ENCODE results near the gene GALNT3.

The GALNT3 gene

GRCh38 chr2:165795011-165795410 lies 964 bp upstream of the GALNT3 start:
- no peak for DNase-seq

DNA sequence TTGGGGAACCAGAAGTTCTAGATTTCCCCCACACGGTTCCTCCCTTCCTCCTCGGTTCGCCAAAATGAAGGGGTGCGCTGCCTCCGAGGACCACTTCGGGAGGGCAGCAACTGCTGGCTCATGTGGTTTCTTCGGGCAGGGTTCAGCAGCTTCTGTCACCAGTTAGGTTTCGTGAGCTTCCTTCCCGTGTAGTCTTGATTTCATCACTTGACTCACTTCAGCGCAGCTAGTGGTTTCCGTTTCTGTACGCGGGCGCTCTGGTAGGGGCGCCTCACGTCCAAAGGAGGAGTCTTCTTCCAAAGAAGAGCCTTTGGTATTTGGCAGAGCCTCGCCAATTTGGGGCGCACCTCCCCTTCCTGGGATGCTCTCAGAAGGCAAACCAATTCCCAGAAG lies 485 bp upstream of the GALNT3 start:
- DNase-seq: peak; percentile 56

DNA sequence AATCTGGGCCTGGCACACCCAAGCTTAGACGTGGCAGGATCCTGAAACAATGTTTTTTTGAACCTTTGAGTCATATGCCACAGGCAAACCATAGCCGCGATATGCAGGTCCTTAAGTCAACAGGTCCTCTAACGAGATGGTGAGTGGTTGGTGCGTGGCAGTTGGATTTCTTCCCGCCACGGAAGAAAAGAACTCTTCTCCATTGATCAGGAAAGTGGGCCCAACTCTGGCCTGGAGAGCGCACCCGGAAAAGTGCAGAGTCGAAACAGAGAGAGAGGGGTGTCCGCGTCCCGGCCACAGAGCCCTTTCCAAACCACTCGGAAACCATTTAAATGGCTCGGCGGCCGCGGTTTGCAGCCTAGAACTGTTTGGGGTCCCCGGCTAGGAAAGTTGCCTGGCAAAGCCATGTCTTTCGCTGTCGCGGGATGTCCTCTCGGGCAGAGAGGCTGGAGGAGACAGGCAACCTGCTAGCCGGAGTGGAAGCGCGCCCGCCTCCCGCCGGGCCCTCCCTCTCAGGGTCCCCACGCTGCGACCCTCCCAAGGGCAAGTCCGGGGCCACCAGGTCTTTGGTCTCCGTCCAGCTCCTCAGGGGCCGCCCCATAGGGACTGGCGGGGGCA lies 777 bp downstream of the GALNT3 start:
- DNase-seq: peak; percentile 42

DNA sequence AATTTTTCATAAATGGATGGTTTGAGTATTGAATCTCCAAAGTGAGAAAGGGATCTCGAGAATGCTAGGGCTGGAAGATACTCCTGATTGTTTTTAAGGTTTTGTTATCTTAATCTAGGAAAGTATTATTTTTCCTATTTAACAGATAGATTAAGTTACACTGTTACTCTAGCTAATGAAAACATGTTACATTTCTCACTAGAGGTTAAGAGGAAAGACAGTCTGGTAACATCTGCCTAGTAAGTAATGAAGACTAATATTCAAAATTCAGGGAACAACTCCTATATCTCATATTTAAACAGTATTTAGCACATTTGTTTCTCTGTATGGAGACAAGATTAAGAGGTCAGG lies 2.0 kb downstream of the GALNT3 start:
- DNase-seq: no peak

DNA sequence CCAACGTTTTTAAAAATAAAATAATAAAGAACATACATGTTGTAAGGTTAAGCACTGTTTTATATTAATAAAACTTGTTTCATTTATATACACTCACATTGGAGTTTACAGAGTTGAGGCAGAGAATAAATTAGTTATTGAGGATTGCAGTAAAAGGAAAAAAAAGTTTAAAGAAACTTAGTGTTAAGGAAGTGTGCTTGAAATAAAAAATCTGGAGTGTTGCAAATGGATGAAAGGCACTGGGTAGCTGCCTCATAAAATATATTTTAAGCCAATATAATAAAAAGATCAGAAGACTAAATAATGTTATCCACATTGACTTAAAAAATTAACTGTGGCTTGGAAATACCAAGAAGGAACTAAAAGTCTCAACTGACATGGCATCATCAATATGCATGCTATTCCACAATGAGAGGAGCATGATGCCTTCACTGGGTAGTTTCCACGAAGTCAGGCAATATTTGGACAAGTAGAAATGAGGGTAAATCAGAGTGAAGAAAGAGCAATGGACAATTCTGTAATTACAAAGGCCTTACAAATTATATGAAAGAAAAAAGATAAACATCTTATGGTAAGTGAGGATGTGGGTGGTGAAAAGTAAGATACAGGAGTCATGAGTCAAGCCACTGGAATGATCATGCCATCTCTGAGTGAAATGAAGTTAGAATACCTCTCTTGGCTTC lies 2.5 kb downstream of the GALNT3 start:
- DNase-seq: no peak

- DNase-seq: no peak
Measured at GRCh38 chr2:165790466-165790865, 3.6 kb downstream of the GALNT3 start.

- DNase-seq: no peak
Measured at GRCh38 chr2:165787334-165787733, 6.7 kb downstream of the GALNT3 start.

DNA sequence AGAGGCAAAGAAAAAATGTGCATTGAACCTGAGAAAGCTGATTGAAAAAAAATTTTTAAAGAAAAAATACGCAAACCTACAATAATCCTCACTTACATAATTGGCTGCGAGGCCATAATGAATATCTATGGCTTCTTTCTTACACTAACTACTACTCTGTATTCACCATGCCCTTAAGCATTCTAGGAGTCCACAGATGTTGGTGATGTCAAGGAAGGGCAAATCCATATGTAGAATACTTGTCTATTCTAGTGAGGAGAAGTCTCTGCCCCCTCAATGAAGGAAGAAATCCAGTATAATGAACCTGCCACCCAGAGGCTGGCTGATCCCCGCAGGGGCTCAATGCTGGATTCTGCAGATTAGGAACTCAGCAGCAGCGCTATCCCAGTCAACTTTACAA lies 14.3 kb downstream of the GALNT3 start:
- DNase-seq: no peak

GRCh38 chr2:165778653-165779451 lies 15.2 kb downstream of the GALNT3 start:
- DNase-seq: no peak

DNA sequence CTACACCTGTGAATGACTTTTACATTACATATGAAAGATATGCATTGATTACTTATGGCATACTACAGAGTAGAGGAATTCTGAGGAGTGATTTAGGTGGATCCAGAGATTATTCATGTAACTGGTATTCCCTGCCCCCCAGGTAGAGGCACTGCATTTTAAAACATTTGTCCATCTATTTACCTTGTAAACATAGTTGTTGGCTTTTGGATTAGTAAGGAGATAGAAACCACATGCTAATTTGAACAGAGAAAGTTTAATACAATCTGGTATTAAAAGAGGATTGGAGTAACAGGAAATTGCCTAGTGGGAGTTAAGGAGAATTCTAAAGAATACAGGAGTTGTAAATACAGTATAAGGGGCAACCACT lies 15.9 kb downstream of the GALNT3 start:
- DNase-seq: no peak

GRCh38 chr2:165777522-165778186 lies 16.4 kb downstream of the GALNT3 start:
- no peak for DNase-seq

DNA sequence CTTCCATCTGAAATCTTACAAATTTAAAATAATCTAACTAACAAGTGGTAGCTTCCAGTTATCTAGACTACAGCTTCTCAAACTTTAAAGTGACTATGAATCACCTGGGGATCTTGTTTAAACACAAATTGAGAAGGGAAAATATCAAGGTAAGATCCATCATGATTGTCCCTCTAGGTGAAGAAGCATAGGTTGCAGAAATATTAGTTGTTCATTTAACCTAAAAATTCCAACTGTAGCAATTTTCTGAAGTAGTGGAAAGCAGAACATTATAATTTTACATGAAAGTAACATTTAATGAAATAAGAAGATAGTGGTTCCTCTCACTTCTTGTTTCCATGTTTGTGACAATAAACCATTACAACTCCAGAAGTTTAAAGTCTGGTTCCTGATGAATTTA lies 17.3 kb downstream of the GALNT3 start:
- DNase-seq: no peak

GRCh38 chr2:165776013-165776412 lies 18.0 kb downstream of the GALNT3 start:
- no peak for DNase-seq

DNA sequence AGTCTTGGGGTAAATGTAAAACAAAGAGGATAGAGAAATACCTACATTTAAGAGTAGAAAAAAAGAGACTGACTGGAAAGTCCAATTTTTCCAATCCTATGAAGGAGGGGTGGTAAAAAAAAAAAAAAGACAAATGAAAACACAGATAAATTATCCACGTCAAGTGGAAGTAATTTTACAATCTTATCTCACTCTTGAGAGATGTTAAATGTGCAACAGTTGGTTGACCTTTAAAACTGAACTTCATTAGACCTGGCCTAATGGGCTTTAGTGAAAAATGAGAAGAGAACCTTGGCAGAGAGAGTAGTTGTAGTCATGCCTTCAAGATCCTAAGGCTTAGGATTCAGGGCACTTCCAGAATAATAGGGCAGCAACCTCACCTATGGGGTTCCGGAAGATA lies 20.4 kb downstream of the GALNT3 start:
- no peak for DNase-seq

DNA sequence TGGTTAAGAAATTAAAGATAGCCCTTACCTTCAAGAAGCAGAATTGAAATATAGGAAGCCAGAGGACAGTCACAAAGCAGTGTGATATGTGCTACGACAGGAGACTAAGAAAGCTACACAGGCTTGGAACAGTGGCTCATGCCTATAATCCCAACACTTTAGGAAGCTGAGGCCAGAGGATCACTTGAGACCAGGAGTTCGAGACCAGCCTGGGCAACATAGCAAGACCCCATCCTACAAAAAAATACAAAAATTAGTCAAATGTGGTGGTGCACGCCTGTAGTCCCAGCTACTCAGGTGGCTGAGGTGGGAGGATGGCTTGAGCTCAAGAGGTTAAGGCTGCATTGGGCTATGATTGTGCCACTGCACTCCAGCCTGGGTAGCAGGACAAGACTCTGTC lies 21.9 kb downstream of the GALNT3 start:
- no peak for DNase-seq

DNA sequence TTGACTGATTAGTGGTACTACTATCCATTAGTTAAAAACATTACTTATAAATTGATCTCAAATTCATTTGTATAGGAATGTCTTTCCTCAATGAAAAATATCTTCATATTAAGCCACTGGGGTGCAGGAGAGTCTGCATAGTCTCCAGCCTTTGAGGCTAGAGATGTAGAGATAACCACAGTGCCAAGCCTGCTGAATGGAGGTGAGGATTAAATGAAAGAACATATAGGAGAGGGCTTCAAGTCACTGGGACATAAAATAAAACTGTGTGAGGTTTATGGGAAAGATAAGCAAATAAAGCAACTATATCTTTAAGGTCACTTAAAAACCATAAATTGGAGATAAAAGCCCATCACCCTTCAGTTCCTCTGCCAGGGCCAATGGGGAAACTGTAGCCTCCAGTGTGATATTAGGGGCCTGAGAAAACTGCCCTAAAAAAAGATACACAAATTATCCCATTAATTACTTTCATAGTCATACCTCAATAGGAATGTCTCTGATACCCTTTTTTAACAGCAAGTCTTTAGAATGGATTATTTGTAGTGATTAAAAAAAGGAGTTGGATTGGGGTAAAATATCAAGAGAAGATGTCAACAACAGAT lies 27.6 kb downstream of the GALNT3 start:
- no peak for DNase-seq

DNA sequence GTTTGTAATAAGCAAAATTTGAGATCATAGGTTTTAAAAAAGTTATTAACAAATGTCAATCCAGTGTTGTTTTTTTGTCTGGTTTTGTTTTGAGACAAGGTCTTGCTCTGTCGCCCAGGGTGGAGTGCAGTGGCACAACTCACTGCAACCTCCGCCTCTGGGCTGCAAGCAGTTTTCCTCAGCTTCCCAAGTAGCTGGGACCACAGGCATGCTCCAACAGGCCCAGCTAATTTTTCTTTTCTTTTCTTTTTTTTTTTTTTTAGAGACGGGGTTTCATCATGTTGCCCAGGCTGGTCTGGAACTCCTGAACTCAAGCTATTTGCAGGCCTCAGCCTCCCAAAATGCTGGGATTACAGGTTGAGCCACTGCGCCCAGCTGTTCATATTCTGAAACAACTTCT lies 31.3 kb downstream of the GALNT3 start:
- no peak for DNase-seq

DNA sequence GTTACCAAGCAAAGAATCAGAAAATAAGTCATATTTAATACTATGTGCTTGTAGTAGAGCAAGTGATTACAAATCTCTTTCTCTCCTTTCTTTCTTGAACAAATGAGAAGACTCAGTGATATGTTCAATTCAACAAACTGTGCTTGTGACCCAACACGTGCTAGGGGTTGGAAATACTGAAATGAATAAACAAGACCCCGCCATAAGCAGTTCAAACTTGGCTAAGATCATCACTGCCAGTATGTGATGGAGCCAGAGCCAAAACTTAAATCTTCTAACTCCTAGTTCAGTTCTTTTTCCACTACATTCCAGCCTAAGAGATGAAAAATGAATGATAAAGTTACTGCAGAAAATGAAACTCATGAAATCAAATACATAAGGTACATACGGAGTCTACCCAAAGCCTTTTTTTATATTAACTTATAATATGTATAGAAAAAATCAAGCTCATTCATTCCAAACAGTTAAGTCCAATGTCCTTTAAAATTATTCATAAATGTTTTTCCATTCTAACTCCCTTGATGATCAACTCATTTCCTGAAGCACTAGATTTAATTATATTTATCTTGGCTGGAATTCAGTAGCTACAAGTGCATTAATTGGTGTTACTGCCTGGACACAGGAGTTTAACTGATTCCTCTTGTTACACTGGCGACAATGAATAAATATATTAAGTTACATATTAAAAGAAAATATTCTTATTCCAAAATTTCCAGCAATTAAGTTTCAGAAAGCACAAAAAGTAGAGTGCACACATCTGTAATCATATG lies 36.0 kb downstream of the GALNT3 start:
- no peak for DNase-seq

DNA sequence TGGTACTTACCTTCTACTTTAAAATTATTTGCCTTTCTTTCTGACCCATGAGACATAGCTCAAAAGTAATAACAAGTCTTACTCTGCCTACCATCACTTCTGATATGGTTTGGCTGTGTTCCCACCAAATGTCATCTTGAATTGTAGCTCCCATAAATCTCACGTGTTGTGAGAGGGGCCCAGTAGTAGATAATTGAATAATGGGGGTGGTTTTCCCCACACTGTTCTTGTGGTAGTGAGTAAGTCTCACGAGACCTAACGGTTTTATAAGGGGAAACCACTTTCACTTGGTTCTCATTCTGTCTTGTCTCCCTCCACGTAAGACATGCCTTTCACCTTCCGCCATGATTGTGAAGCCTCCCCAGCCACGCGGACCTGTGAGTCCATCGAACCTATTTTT lies 47.5 kb downstream of the GALNT3 start:
- DNase-seq: no peak

DNA sequence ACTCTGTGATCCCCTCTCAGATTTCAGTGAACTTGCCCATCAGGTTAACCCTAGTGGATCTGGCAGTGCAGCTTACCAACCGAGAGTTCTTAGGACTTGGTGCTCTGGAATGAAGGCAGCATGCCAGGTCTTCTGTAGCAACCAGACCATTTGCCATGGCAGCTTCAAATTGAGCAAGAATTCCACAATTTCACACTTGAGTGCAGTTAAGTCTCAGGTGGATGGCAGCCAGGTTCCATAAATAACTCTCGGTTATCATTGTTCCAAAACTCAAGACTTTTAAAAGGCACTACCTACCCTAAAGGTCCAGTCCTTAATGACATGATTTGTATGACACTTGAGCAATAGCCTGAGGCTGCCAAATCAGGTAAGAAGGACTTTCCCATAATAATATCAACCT lies 48.1 kb downstream of the GALNT3 start:
- no peak for DNase-seq

- no peak for DNase-seq
Measured at GRCh38 chr2:165743442-165743841, 50.6 kb downstream of the GALNT3 start.

DNA sequence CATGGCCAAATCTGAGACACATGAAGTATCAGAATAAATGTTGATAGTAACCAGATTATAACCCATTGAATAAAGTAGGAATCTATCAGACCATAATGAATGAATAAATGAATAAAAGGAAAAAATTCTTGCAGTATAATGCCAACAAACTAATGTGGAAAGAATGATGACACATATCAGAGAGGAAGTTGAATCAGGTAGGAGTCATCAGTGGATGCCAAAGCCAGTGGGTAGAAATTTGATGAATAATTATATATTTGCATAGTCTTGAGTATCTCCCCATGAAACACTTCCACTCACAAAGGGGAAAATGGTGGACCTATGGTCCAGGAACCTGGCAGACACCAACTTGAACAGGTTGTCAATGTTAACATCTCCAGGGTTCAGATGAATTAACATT lies 68.6 kb downstream of the GALNT3 start:
- DNase-seq: no peak

DNA sequence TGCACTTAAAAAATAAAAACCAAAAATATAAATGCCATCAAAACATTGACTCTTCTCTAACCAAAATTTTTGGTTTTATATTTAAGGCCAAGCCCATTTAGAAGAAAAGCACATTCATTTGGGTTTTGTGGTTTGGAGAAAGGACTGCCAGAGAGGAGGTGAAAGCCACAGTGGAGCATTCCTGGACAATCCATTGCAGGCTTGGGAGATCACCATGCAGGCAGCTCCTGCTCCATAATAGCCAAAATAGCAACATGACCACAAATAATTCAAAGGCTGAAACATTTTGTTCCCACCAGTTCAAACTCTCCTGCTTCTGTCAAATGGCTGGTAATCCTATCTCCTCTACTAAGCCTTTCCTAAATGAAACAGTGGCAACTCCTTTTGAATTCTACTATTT lies 73.5 kb downstream of the GALNT3 start:
- DNase-seq: peak; percentile 54
